GM21825 (cell line): ENCODE measurements around the gene RAB6A.

Experiments
- ATAC-seq: cut with Tn5 transposase; IDR thresholded peaks from one replicate; pipeline ENCODE4 v1.9.1; 2021; ENCODE audit warnings: mild to moderate bottlenecking, moderate library complexity; ENCODE audit not compliant: unreplicated experiment

RAB6A gene

GRCh38 chr11:73633999-73634398, 126.9 kb downstream of the RAB6A start:
- ATAC-seq = no peak

- no peak for ATAC-seq
Observed at GRCh38 chr11:73632996-73633395, 127.9 kb downstream of the RAB6A start.

- no peak for ATAC-seq
Observed at GRCh38 chr11:73629907-73630306, 131.0 kb downstream of the RAB6A start.

GRCh38 chr11:73625696-73626318, 135.1 kb downstream of the RAB6A start:
- no peak for ATAC-seq
